ENCODE results near the gene CNTFR. TPM values are rescaled to one million over a fixed set of nuclear protein-coding genes. Genes with fewer than 3 reads are reported as not detected.

CNTFR gene
- total RNA-seq, 1 experiment from 2014 or later: 2.7 TPM

DNA sequence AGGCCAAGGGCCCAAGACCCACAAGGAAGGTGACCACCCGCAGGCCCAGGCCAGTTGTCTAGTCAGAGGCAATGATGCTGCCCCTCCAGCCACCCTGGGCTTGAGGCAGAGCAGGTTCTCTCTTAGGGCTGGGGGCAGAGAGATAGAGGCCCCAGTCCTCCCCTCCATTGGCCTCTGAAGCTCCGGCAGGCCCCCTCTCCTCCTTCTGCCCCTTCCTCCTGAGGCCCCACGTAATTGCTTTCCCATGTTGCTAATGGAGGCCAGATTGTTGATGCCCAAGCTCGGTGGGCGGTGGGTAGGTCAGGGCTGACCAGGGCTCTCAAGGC lies 40.2 kb downstream of the CNTFR start:
- Histone ChIP-seq H3K9me3 (ENCODE audit: control insufficient read depth, insufficient read depth, low read depth, low read length) (no peaks in the 10 kb centered on the region), H3K27ac (ENCODE audit: low read length) (no peak overlapping the region), H3K27me3 (ENCODE audit: control insufficient read depth, insufficient read depth, low read length) (no peaks in the 10 kb centered on the region), H3K36me3 (ENCODE audit: control insufficient read depth, insufficient read depth, low read length) (no peaks in the 10 kb centered on the region), H3K4me1 (ENCODE audit: control insufficient read depth, insufficient read depth, low read length) (no peaks in the 10 kb centered on the region), H3K4me3 (ENCODE audit: low read depth in 2 of 2, low read length in 2 of 2) (no peak overlapping the region)
- ChIA-PET POLR2A (no interaction called here), CTCF (interaction anchor here (1.9 kb wide), 1 partner anchor 42 kb away, joined by 5 read pairs; no protein-coding TSS in a partner anchor)
- intact Hi-C loops (cut with micrococcal nuclease; ENCODE audit: unreplicated experiment) (loop anchor here (5.0 kb wide), 1 partner anchor 147 kb away; no protein-coding TSS in a partner anchor), in situ Hi-C loops (cut with HindIII; ENCODE audit: low pct_unique_long_range_greater_than_20kb, low sequenced_read_pairs) (no loop called here)
- no peak for DNase-seq (ENCODE audit: low read depth, low spot score)
- no TSS peak for BruUV-seq (replicated peaks)
- TF ChIP-seq POLR2AphosphoS5 (IDR thresholded peaks at IDR 0.05; ENCODE audit: low read depth, low read length): no peak
- TF ChIP-seq, protein P1, sequence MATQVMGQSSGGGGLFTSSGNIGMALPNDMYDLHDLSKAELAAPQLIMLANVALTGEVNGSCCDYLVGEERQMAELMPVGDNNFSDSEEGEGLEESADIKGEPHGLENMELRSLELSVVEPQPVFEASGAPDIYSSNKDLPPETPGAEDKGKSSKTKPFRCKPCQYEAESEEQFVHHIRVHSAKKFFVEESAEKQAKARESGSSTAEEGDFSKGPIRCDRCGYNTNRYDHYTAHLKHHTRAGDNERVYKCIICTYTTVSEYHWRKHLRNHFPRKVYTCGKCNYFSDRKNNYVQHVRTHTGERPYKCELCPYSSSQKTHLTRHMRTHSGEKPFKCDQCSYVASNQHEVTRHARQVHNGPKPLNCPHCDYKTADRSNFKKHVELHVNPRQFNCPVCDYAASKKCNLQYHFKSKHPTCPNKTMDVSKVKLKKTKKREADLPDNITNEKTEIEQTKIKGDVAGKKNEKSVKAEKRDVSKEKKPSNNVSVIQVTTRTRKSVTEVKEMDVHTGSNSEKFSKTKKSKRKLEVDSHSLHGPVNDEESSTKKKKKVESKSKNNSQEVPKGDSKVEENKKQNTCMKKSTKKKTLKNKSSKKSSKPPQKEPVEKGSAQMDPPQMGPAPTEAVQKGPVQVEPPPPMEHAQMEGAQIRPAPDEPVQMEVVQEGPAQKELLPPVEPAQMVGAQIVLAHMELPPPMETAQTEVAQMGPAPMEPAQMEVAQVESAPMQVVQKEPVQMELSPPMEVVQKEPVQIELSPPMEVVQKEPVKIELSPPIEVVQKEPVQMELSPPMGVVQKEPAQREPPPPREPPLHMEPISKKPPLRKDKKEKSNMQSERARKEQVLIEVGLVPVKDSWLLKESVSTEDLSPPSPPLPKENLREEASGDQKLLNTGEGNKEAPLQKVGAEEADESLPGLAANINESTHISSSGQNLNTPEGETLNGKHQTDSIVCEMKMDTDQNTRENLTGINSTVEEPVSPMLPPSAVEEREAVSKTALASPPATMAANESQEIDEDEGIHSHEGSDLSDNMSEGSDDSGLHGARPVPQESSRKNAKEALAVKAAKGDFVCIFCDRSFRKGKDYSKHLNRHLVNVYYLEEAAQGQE (IDR thresholded peaks at IDR 0.05; ENCODE audit: insufficient read depth in 1 of 2, low read depth in 2 of 2, low read length in 1 of 2): no peak
- TF ChIP-seq, protein P2, sequence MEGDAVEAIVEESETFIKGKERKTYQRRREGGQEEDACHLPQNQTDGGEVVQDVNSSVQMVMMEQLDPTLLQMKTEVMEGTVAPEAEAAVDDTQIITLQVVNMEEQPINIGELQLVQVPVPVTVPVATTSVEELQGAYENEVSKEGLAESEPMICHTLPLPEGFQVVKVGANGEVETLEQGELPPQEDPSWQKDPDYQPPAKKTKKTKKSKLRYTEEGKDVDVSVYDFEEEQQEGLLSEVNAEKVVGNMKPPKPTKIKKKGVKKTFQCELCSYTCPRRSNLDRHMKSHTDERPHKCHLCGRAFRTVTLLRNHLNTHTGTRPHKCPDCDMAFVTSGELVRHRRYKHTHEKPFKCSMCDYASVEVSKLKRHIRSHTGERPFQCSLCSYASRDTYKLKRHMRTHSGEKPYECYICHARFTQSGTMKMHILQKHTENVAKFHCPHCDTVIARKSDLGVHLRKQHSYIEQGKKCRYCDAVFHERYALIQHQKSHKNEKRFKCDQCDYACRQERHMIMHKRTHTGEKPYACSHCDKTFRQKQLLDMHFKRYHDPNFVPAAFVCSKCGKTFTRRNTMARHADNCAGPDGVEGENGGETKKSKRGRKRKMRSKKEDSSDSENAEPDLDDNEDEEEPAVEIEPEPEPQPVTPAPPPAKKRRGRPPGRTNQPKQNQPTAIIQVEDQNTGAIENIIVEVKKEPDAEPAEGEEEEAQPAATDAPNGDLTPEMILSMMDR (IDR thresholded peaks at IDR 0.05): no peak
- TF ChIP-seq TCF7L2 (IDR thresholded peaks at IDR 0.05; ENCODE audit: low read depth, low read length): no peak
- no peak for TF ChIP-seq SIN3A (IDR thresholded peaks at IDR 0.05; ENCODE audit: borderline replicate concordance, insufficient read depth, low read depth, low read length)
- no peak for ATAC-seq

DNA sequence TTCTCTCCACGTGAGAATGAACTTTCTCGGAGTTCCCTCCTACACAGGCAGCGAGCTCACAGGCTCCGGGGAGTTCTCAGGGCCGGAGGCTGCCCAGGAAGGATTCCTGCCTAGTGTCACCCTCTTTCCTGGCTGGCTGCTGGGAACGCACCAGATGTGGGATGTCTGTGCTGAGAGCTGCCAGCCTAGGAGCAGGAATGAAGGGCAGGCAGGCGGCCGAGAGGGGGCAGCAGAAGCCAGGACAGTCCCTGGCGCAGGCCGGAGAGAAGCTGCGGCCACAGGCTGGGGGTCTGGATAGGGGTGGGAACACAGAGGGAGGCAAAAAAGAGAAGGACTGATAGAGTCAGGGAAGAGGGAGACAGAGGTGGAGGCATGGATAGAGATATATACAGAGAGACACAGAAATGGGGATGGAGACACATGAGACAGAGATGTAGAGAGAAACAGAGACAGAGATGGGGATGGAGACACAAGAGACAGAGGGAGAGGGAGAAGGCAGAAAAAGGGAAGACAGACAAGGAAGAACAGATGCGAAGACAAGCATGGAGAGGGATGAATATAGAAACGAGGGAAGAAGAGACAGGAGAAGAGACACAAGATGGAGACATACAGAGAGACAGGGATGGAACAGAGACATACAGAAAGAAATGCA lies 41.4 kb downstream of the CNTFR start:
- POLR2A ChIA-PET: interaction anchor here (0.7 kb wide), 1 partner anchor 40 kb away, joined by 5 read pairs; no protein-coding TSS in a partner anchor
- Histone ChIP-seq H3K9me3 (ENCODE audit: control insufficient read depth, insufficient read depth, low read depth, low read length) (no peaks in the 10 kb centered on the region), H3K27me3 (ENCODE audit: control insufficient read depth, insufficient read depth, low read length) (0 out of 2 replicates have a peak, but pooled peaks cover 2% of the 10 kb centered on the region), H3K36me3 (ENCODE audit: control insufficient read depth, insufficient read depth, low read length) (no peaks in the 10 kb centered on the region), H3K27ac (ENCODE audit: low read length) (no peak overlapping the region), H3K4me3 (ENCODE audit: low read depth in 2 of 2, low read length in 2 of 2) (no peak overlapping the region), H3K4me1 (ENCODE audit: control insufficient read depth, insufficient read depth, low read length) (no peaks in the 10 kb centered on the region)
- DNase-seq (ENCODE audit: low read depth, low spot score): no peak
- peak; percentile 91 for ATAC-seq
- TF ChIP-seq, protein P2 (IDR thresholded peaks at IDR 0.05): no peak
- TF ChIP-seq POLR2AphosphoS5 (IDR thresholded peaks at IDR 0.05; ENCODE audit: low read depth, low read length) (no peak), TCF7L2 (IDR thresholded peaks at IDR 0.05; ENCODE audit: low read depth, low read length) (no peak), SIN3A (IDR thresholded peaks at IDR 0.05; ENCODE audit: borderline replicate concordance, insufficient read depth, low read depth, low read length) (no peak)
- TF ChIP-seq, protein P1 (IDR thresholded peaks at IDR 0.05; ENCODE audit: insufficient read depth in 1 of 2, low read depth in 2 of 2, low read length in 1 of 2): no peak
- BruUV-seq (replicated peaks): no TSS peak
- intact Hi-C loops (cut with micrococcal nuclease; ENCODE audit: unreplicated experiment) (loop anchor here (1.0 to 5.0 kb wide), 3 partner anchors 43 to 146 kb away; no protein-coding TSS in a partner anchor), in situ Hi-C loops (cut with HindIII; ENCODE audit: low pct_unique_long_range_greater_than_20kb, low sequenced_read_pairs) (no loop called here)
- CTCF ChIA-PET: interaction anchor here (0.5 to 1.3 kb wide), 14 partner anchors 25 to 492 kb away, joined by 3 to 24 read pairs (median 4); partner anchors contain the start of gene ENHO
